Ovary (tissue), 3 donors: Measurements from ENCODE around the gene ICAM5.

Experiments used
- EP300 ChIP-seq: sonication (generic); formaldehyde crosslinking; IDR thresholded peaks from one replicate; pipeline ENCODE4 v1.6.1; 2017; ENCODE audit warnings: antibody characterized with exemption
- TF ChIP-seq, protein P1 (sequence below), 3 donors: fragments of 450-650 bp in 2 of 3; fragments of 200-600 bp in 1 of 3; IDR thresholded peaks; one replicate each; pipeline versions ENCODE4 v1.5.1 to v1.8.0; 2016 to 2022; ENCODE audit warnings: antibody characterized with exemption in 3 of 3, mild to moderate bottlenecking in 1 of 3
- donor health status: DM: no; HTN: no; CAD: no.

DNA sequence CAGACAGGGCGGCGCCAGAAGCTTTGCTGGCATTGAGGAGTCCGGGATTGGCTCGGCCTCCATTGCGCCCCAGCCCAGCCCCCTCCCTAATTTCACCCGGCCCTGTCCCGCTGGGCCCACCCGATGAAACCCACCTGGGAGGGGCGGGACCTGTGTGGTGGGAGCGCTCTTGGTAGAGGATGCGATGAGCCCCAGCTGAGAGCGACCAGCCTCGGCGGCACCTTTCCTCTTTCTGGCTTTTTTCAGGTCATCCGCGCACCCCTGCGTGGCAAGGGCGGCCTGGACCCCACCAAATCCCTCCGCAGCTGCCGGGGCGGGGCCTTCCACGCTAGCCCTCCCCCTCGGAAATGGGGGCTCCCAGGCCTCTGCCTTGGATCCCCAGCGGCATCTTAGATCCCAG, 19.7 kb downstream of the ICAM5 start, which contains the start of gene ZGLP1:
- TF ChIP-seq, protein P1, sequence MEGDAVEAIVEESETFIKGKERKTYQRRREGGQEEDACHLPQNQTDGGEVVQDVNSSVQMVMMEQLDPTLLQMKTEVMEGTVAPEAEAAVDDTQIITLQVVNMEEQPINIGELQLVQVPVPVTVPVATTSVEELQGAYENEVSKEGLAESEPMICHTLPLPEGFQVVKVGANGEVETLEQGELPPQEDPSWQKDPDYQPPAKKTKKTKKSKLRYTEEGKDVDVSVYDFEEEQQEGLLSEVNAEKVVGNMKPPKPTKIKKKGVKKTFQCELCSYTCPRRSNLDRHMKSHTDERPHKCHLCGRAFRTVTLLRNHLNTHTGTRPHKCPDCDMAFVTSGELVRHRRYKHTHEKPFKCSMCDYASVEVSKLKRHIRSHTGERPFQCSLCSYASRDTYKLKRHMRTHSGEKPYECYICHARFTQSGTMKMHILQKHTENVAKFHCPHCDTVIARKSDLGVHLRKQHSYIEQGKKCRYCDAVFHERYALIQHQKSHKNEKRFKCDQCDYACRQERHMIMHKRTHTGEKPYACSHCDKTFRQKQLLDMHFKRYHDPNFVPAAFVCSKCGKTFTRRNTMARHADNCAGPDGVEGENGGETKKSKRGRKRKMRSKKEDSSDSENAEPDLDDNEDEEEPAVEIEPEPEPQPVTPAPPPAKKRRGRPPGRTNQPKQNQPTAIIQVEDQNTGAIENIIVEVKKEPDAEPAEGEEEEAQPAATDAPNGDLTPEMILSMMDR (IDR thresholded peaks at IDR 0.05), result no peak
- TF ChIP-seq EP300, result no peak
